Measurements from ENCODE around the gene INAFM1. TPM values are rescaled to one million over a fixed set of nuclear protein-coding genes. Genes with fewer than 3 reads are reported as not detected.
A peak's percentile ranks its signal among the peaks of the same experiment; 100 is the strongest.

Gene INAFM1
- total and polyA plus RNA-seq, 2 experiments from 2014 or later = 1.9 to 11.9 TPM

GRCh38 chr19:47309038-47309437 is 34.4 kb downstream of the INAFM1 start:
- Histone ChIP-seq H3K27ac (no peak overlapping the region), H3K79me2 (no peaks in the 10 kb centered on the region), H3K9me2 (replicated peaks; ENCODE audit: insufficient read depth) (no peaks in the 10 kb centered on the region), H3K4me3 (no peak overlapping the region), H4K20me1 (ENCODE audit: insufficient read depth, poor library complexity, severe bottlenecking) (no peaks in the 10 kb centered on the region), H3K27me3 (no peaks in the 10 kb centered on the region), H3K36me3 (replicated peaks; ENCODE audit: insufficient read depth, low read depth) (no peaks in the 10 kb centered on the region), H2AFZ (no peak overlapping the region), H3K9me3 (ENCODE audit: low read depth) (no peaks in the 10 kb centered on the region), H3K4me2 (no peak overlapping the region), H3K4me1 (ENCODE audit: insufficient read depth) (no peaks in the 10 kb centered on the region)
- 72% methylated on average over 8 of the region's 8 CpGs for WGBS (ENCODE audit: low lambda C conversion rate, missing lambda C conversion rate)
- DNase-seq (ENCODE audit: low spot score) = no peak
- TF ChIP-seq EZH2phosphoT487 (IDR thresholded peaks at IDR 0.05; ENCODE audit: low read depth, severe bottlenecking, unreplicated experiment) = no peak
- TF ChIP-seq CTCF (IDR thresholded peaks at IDR 0.05; ENCODE audit: poor library complexity) = no peak
- no peak for TF ChIP-seq EZH2 (IDR thresholded peaks at IDR 0.05; ENCODE audit: borderline replicate concordance)

DNA sequence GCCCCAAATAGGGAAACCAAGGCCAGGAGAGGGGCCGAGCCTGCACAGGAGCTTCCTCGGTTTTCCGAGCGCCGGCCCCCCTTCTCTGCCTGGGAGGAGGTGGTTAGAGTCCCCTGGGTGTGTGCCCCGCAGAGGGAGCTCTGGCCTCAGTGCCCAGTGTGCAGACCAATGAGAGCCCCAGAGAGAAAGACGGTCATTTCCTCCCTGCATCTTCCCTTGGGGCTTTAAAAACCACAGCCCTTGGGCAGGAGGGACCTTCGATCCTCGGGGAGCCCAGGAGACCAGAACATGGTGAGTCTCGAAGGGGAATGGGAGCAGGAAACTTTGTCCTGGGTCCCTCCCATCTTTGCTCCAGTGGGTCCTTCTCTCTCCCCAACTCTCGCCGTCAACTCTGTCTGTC is 34.9 kb downstream of the INAFM1 start, which contains the start of gene C5AR1:
C5AR1 (plus strand) TSS at position 254 of the 400 bp plus-strand sequence; CDS start at position 289, 35 bp downstream.
- DNase-seq (ENCODE audit: low spot score) = no peak
- Histone ChIP-seq H3K27ac (no peak within 1 kb of the TSS), H4K20me1 (ENCODE audit: insufficient read depth, poor library complexity, severe bottlenecking) (no peaks in the 10 kb centered on the region), H3K27me3 (no peaks in the 10 kb centered on the region), H3K4me3 (no peak within 1 kb of the TSS), H3K36me3 (replicated peaks; ENCODE audit: insufficient read depth, low read depth) (no peaks in the 10 kb centered on the region), H3K79me2 (no peaks in the 10 kb centered on the region), H3K4me1 (ENCODE audit: insufficient read depth) (no peaks in the 10 kb centered on the region), H2AFZ (no peak within 1 kb of the TSS), H3K9me2 (replicated peaks; ENCODE audit: insufficient read depth) (no peaks in the 10 kb centered on the region), H3K9me3 (ENCODE audit: low read depth) (no peaks in the 10 kb centered on the region), H3K4me2 (no peak within 1 kb of the TSS)
- TF ChIP-seq EZH2 (IDR thresholded peaks at IDR 0.05; ENCODE audit: borderline replicate concordance) = no peak
- TF ChIP-seq EZH2phosphoT487 (IDR thresholded peaks at IDR 0.05; ENCODE audit: low read depth, severe bottlenecking, unreplicated experiment) = no peak
- TF ChIP-seq CTCF (IDR thresholded peaks at IDR 0.05; ENCODE audit: poor library complexity) = no peak
- WGBS (ENCODE audit: low lambda C conversion rate, missing lambda C conversion rate) = 77% methylated on average over 12 of the region's 12 CpGs

DNA sequence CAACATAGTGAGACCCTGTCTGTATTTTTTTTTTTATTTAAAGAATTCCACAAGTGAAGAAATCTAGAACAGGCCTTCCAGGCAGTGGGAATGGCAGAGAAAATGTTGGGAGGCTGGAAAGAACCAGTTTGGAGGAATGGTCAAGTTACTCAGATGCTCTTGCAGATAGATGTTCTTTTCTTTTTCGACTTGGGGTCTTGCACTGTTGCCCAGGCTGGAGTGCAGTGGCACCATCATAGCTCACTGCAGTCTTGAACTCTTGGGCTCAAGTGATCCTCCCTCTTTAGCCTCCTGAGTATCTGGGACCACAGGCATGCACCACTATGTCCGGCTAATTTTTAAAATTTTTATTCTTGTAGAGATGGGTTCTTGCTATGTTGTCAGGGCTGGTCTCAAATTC is 35.6 kb downstream of the INAFM1 start:
- H3K9me3 ChIP-seq (ENCODE audit: low read depth) = no peaks in the 10 kb centered on the region
- no peaks in the 10 kb centered on the region for H3K4me1 ChIP-seq (ENCODE audit: insufficient read depth)
- no peaks in the 10 kb centered on the region for H3K9me2 ChIP-seq (replicated peaks; ENCODE audit: insufficient read depth)
- DNase-seq (ENCODE audit: low spot score) = no peak
- H2AFZ ChIP-seq = no peak overlapping the region
- H4K20me1 ChIP-seq (ENCODE audit: insufficient read depth, poor library complexity, severe bottlenecking) = no peaks in the 10 kb centered on the region
- H3K36me3 ChIP-seq (replicated peaks; ENCODE audit: insufficient read depth, low read depth) = no peaks in the 10 kb centered on the region
- no peaks in the 10 kb centered on the region for H3K79me2 ChIP-seq
- TF ChIP-seq EZH2phosphoT487 (IDR thresholded peaks at IDR 0.05; ENCODE audit: low read depth, severe bottlenecking, unreplicated experiment) (no peak), CTCF (IDR thresholded peaks at IDR 0.05; ENCODE audit: poor library complexity) (no peak)
- no peaks in the 10 kb centered on the region for H3K27me3 ChIP-seq
- WGBS (ENCODE audit: low lambda C conversion rate, missing lambda C conversion rate) = 97% methylated on average over 2 of the region's 2 CpGs
- H3K4me3 ChIP-seq = no peak overlapping the region
- no peak overlapping the region for H3K4me2 ChIP-seq
- no peak overlapping the region for H3K27ac ChIP-seq

DNA sequence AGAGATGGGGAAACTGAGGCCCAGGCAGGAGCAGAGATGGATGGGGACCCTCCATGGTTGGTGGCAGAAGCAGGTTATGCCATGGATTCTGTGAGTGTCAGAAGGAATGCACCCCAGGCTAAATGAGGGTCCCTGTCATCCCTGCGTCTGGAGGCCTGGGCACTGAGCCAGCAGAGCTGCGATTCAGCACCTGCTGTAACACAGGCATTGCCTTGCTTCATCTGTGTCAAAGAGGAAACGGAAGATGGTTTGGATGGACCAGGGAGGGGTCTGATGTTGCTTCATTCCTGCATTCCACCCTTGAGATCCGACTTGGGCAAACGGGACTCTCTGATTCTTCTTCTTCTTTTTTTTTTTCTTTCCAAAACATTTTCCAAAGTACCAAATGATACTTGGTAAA is 36.1 kb downstream of the INAFM1 start:
- DNase-seq (ENCODE audit: low spot score) = peak; percentile 23
- 59% methylated on average over 5 of the region's 5 CpGs for WGBS (ENCODE audit: low lambda C conversion rate, missing lambda C conversion rate)
- TF ChIP-seq EZH2 (IDR thresholded peaks at IDR 0.05; ENCODE audit: borderline replicate concordance) (no peak), EZH2phosphoT487 (IDR thresholded peaks at IDR 0.05; ENCODE audit: low read depth, severe bottlenecking, unreplicated experiment) (no peak), CTCF (IDR thresholded peaks at IDR 0.05; ENCODE audit: poor library complexity) (no peak)

More for the DNA sequence above, 36.1 kb downstream of the INAFM1 start:
- Histone ChIP-seq H3K4me1 (ENCODE audit: insufficient read depth) (no peaks in the 10 kb centered on the region), H4K20me1 (ENCODE audit: insufficient read depth, poor library complexity, severe bottlenecking) (no peaks in the 10 kb centered on the region), H3K4me3 (no peak overlapping the region), H3K27me3 (no peaks in the 10 kb centered on the region), H3K36me3 (replicated peaks; ENCODE audit: insufficient read depth, low read depth) (no peaks in the 10 kb centered on the region), H3K9me3 (ENCODE audit: low read depth) (no peaks in the 10 kb centered on the region), H3K4me2 (no peak overlapping the region), H2AFZ (no peak overlapping the region), H3K27ac (no peak overlapping the region), H3K79me2 (no peaks in the 10 kb centered on the region), H3K9me2 (replicated peaks; ENCODE audit: insufficient read depth) (no peaks in the 10 kb centered on the region)
